Globus pallidus (tissue), 1 donor: Measurements from ENCODE around the gene NKAIN2.
"Not testable (repeated sequence)": the region's sequence is repeated elsewhere in the genome, so short reads cannot be mapped to it uniquely, and the experiment has no call there.

Experiments used
- DNase-seq: peaks from one replicate; pipeline ENCODE4 v3.0.0-alpha.2; 2015; ENCODE audit warnings: low spot score

Gene NKAIN2

DNA sequence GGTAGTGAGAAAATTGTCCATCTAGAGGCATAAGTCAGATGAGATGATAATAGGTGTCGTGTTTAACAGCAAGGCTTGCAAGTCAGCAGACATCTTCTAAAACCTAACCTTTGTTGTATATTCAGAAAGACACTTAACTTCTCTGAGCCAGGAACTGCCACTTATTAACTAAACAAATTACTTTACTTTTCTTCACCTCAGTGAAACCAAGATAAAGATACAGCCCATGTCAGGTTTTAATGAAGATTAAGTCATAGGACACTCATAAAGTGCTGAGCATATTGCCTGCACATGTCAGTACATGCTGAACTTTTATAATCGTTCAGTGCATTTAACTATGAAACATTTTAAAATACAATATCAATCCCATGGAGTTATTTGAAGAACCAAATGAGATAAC lies 286.8 kb downstream of the NKAIN2 start:
- DNase-seq, result no peak

DNA sequence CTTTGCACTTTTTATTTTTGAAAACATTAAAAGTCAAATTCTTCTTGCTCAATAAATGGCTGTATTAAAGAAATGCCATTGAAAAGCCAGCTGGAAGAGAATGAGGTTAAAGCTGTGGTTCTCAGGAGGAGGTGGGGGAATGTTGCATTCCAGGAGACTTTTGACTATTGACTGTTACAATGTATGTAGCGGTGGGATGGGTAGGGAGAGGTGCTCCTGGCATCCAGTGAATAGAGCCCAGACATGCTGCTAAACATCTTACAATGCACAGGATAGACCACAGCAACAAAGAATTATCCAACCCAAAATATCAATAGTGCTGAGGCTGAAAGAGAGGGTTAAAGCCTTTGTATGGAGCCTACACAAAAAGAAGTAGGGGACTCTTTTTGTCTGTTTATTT lies 295.9 kb downstream of the NKAIN2 start:
- no peak for DNase-seq

DNA sequence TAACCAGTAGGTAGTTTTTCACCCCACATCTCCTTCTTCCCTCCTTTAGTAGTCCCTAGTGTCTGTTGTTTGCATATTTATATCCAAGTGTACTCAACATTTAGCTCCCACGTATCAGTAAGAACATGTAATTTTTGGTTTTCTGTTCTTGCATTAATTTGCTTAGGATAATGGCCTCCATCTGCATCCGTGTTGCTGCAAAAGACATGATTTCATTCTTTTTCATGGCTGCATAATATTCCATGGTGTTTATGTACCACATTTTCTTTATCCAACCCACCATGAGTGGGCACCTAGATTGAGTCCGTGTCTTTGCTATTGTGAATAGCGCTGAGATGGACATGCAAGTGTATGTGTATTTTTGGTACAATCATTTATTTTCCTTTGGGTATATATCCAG lies 306.8 kb downstream of the NKAIN2 start:
- DNase-seq, result no peak

DNA sequence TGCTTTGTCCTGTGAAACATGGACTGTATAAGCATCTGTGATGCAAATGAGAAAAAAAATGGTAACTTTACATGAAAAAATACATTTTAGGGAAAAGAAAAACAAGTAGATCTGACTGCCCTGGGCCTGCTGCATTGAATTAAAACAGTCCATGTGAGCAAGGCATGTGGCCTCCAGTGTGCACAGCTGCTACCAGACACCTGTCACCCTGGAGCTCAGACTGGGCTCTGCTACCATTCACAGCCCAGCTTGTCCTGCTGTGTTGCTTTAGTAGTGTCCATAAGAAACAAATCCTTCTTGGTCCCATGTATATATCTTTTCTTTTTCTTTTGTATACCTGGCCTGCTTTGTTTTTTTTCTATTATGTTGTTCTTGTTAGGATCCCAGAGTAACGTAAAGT lies 315.9 kb downstream of the NKAIN2 start:
- DNase-seq, result no peak

DNA sequence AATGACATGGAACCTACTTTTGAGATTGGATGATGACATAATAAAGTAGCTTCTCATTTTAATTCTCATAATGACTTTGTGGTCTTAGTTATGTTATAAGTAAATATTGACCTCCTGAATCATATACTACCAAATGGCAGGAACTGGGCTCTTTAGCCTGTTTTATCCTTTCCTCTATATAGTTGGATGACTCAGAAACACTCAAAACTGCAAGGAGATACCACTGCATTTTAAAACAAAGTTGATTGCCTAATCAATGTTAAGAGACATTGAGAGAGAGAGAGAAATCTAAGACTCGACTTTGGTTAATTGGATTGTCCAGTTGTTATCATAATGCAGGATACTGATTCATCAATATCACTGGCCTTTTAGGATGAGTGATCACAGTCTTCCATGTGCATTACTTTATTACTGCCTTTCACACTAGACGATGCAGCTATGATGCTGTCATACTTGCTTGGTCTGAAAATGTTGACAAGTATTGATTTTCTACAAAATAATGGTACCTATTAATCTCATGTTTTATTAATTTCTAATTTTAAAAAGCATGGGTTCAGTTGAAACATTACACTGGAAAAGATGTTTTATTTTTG lies 320.0 kb downstream of the NKAIN2 start:
- DNase-seq, result no peak

DNA sequence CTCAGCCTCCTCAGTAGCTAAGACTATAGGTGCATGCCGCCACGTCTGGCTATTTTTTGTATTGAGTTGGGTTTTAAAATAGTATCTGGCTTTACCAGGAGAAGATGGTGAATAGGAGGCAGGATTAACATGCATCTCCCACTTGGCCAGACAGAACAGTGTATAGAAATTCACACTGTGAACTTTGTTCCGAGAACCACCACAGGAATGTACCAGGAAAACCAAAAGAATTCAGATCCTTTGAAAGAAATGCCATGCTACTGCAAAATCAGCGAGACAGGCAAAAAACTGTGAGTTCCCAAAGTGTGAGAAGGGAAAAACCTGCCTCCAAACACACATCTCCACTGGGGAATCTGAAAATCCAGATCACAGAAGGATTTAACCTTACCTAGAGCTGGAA lies 327.6 kb downstream of the NKAIN2 start:
- DNase-seq, result no peak

DNA sequence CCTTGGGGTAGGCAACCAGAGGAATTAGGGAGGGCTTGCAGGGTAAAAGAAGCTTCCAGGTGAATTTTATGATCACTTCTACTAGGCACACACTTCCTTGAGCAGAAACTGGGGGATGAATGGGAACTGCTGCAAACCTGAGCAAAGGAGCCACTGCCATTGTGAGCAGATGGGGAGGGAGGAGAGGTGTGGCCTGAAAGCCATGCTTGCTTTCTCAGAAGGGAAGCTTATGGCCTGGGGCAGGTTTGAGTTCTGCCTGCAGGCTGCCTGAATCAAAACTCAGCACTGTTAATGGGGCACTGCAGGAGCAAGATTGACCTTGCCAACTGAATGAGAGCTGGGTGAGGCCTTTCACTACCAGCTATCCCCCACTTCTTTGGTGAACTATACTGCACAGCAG lies 328.1 kb downstream of the NKAIN2 start:
- no peak for DNase-seq

DNA sequence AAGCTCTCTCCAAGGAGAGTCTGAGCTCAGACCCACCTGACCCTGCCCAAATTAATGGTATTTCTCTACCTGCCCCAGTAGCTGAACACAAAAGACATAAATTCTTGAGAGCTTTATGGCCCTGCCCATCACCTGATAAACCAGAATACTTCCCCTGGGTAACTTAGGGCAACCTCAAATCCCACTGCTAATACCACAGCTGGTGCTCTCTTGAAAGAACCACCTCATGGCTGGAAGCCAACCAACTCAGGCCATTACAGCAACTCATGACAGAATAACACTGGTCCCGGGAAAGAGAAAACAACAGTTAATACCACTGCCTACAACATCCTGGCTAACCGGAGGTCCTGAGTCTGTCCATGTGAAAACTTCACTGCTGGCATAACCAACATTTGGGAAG lies 328.6 kb downstream of the NKAIN2 start:
- no peak for DNase-seq

DNA sequence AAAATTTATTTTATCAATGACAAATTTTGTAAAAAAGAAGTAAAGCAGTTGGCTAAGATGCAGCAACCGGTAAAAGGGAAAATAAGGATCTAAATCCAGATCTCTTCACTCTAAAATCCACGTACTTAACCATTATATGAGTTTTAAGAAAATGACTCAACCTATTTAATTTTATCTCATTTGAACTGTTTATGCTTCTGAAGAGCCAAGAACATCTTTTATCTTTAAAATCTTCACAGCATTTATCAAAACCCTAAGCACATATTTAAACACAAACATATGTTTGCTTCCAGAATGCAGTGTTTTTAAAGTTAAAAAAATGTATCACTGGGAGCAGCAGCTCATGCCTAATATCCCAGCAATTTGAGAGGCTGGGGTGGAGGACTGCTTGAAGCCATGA lies 339.2 kb downstream of the NKAIN2 start:
- DNase-seq, result no peak

DNA sequence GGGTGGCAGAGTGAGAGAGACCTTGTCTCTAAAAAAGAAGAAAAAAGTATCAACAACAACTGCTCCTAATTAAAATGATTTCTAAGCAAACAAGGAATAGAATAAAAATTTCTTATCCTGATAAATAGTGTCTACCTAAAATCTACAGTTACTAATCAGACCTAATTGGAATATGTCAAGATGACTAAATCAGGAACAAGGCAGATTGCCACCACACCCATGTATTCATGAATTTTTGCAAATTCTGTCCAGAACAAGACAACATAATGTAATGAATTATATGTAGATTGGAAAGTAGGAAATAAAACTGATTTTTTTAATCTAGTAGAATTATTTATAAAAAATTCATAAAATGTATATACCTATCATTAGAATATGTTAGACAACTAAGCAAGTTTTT lies 339.8 kb downstream of the NKAIN2 start:
- no peak for DNase-seq

DNA sequence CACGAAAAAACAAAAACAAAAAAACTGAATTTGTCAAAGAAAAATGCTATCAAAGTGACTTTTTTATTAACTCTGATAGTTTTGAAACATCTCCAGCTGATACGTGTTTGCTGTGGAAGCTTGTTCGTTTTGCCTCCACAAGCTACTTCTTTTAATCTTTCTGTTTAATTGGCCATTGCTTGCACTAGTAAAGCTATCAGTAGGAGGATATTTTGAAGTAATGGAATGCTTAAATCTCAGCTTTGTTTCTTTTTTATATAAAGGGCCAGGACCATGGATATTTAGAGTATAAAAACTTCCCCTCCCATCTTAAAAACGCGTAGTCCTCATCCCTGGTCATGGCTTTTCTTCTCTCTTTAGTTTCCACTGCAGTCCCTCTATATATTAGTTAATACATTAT lies 344.0 kb downstream of the NKAIN2 start:
- no peak for DNase-seq

DNA sequence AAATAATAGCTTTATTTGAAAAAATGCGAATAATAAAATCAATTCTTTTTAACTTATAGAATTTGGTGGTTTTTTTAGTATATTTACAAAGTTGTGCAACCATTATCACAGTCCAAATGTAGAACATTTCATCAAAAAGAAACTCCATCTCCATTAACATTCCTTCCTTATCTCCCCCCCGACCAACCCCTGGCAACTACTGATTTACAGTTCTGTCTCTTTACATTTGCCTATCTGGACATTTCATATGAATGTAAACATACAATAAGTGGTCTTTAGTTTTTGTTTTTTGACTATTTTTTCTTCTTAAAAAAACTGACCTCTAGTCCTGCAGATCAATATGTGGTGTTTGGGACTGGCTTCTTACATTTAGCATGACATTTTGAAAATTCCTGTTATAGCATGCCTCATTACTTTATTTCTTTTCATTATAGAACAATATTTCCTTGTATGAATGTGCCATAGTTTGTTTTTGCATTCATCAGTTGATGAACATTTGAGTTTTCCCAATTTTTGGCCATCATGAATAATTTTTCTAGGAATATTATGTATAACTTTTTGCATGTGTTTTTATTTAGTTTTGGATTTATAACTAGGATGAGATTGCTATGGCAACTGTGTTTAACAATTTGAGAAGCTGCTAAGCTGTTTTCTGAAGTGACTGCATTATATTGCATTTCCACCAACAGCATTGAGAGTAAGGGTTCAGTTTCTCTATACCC lies 344.7 kb downstream of the NKAIN2 start:
- no peak for DNase-seq

DNA sequence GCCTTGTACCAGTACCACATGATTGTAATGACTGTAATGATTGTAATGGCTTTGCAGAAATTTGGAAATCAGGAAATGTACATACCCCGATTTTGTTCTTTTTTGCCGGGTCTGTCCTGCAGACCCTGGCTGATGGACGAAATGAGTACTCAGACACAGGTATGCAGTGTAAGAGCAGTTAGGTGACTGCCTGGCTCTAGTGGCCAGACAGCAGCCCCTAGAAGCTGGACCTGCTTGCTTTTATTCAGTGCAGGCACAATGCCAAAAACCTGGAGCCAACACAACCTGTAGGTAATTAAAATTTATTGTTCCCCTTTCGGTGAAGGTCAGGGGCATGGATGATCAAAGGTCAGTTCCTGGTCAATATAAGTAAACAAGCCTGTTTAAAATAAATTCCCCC lies 346.0 kb downstream of the NKAIN2 start:
- DNase-seq, result no peak

DNA sequence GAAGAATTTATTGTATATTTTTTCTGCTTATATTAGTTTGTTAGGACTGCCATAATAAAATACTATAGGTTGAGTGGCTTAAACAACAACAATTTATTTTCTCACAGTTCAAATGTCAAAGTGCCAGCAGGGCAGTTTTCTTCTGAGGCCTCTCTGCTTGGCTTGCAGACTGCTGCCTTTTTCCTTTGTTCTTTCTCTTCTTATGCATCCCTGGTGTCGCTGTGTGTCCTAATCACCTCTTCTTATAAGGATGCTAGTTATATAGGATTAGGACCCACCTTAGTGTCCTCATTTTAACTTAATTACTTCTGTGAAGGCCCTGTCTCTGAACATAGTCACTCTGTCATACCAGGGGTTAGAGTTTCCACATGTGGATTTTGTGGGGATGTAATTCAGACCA lies 354.4 kb downstream of the NKAIN2 start:
- no peak for DNase-seq

DNA sequence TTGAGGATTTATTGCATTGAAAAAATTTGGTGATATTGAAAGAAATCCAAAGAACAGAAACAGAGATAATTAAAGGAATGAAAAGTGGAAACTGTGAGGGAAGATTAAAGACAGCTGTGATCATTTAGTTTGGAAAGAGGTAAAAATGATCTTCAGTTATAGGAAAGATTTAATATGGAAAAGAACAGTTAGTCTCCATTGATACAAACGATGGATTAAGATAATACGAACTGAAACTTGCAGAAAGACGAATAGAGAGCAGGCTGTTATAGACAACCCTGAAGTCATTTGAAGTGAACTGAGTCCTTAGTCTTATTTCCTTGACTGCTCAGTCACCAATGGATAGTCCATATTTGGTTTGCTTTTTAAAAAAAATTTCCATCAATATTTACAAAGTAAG lies 360.0 kb downstream of the NKAIN2 start:
- DNase-seq, result no peak

DNA sequence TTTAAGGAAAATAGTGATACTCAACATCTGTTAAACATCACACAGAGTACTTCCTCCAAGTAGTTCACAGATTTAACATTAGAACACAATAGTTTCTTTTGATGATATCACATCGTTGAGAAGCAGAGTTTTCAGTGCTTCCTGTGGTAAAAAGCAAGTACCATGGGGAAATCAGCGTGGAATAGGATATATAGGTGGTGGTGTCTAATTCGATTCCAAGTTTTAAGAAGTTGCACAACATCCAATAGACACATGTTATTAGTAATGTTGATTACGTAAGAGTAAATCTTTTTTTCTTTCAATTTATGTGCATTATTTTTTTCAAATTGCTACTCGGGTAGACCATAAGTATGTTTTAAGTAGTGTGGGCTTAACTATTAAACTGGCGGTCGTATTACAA lies 360.7 kb downstream of the NKAIN2 start:
- no peak for DNase-seq

DNA sequence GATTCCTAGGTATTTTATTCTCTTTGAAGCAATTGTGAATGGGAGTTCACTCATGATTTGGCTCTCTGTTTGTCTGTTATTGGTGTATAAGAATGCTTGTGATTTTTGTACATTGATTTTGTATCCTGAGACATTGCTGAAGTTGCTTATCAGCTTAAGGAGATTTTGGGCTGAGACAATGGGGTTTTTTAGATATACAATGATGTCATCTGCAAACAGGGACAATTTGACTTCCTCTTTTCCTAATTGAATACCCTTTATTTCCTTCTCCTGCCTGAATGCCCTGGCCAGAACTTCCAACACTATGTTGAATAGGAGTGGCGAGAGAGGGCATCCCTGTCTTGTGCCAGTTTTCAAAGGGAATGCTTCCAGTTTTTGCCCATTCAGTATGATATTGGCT lies 363.6 kb downstream of the NKAIN2 start:
- not testable (repeated sequence) for DNase-seq

DNA sequence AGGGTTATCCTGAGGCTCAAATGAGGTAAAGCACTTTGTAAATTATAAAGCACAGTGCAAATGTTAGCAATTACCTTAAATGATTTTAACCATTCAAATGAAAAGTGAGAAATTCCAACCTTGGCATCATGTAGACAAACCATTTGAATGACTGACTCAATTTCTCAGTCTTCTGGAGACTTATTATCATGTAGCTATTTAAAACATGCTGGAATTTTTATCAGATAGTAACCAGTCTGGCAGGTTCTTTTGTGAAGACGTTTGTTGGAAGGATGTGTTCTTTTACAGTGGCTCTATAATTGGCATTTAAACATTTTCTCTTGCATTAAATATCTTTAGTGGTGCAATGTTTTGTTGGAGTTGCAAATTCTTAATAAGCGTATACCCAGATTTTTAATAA lies 386.6 kb downstream of the NKAIN2 start:
- no peak for DNase-seq

DNA sequence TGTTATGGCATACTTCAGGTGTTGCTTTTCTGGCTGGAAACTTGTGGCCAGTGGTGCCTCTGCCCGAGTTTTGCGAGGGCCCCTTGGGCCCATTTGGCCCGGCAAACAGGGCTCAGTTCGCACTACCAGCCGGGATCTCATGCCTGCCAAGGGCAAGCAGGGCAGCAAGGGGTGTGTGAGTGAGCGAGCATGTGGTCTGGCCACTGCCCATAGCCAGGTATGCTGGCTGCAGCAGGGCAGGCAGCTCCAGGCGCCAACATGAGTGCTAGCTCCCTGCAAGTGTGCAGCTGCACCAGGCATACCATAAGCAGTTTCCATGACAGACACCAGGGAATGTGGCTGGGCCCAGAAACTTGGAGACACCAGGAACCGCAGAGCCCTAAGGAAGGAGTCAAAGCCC lies 389.5 kb downstream of the NKAIN2 start:
- DNase-seq, result no peak

DNA sequence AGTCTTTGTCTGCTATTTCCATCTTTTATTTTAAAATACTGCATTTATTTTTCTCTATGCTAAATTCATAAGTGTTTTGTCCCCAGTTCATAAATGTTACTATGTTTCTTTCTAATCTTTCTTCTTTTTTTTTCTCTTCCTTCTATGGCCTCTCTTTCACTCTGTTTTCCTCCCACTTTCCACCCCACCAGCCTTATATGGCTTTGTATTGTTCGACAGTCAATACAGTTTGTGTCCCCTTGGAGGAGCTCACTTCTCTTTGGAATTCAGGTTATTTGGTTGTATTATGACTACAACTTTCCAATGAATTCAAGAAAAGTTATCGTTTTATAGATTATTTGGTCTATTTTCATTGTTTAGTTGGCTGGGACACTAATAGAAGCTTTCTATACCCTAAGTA lies 393.5 kb downstream of the NKAIN2 start:
- no peak for DNase-seq

DNA sequence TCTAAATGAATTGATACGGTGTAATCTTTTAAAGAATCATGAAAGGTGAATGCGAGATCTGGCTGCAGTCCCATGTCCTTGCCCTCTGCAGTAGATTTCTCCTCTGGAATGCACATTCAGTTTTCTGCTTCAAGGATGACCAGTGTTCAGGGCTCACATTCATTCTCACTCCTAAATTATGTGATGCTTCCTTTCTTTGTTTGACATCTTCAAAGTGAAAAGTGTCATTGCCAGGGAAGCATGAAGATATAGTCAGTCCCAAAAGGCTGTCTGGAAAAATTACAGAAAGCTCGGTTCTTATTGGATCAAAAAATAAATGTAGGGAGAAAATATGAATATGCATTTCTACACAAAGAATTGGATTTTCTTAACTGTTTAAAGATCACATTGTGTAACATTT lies 395.6 kb downstream of the NKAIN2 start:
- DNase-seq, result no peak

DNA sequence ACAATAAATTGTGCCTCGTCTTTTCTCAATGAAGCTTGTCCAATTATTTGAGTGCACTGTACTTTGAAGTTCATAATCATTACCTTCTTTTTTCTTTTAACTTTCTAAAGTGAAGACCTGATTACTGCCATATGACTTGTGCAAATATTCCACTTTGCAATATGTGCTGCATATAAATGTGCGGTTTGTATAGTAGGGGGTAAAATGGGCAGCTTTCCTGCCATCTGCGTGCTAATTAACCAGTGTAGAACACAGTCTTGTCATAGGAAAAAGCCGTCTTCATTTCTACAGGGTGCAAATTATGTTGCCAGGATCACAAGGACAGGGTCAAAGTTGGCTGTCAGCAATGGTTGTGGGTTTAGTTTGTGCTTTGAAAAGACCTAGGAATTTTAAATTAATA lies 397.0 kb downstream of the NKAIN2 start:
- DNase-seq, result no peak

DNA sequence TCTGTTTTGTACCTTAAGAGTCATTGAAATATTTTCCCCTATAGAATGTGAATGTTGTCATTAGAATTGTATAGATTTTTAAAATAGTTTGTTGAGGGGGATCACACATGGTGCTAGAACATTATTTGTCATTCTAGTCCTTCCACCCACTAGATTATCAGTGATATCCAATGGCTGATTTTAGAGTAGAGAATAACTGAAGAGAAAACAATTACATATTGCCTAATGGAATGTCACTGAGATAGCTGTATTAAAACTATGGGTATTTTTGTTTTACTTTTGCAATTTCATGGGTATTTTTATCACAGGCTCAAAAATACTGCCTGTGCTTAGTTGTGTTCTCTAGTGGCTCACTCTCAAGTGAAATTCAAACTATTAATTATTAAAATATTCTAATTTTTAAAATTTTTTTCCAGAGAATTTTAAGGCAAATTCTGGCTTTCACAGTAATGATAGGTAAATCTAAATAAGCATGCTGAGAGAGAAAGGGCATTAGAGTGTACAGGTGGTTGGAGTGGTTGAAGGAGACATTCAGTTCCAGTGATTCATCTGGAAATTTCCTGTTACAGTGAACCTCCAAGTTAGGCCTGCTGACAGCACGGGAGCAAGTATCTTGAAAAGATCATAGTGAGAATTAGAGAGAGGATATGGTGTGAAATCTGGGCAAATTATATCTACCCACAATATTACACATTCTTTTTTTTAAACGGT lies 399.6 kb downstream of the NKAIN2 start:
- no peak for DNase-seq

DNA sequence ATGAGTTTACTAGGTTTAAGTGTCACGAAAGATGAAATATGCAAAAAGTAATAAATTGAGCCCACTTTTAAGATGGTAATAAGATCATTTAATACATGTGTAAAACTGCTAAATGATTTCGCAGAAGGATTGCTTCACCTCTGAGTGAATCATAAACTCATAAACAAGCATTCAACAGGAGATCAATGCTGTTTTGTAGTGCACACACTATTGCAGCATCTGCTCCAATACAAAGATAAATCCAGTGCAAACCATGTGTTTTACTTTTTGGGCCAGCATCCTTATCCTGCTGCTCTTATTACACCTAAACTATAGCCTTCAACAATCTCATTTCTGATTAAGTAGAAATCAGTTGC lies 400.1 kb downstream of the NKAIN2 start:
- DNase-seq, result no peak
